ENCODE measurements around the gene SGTB.

DNA sequence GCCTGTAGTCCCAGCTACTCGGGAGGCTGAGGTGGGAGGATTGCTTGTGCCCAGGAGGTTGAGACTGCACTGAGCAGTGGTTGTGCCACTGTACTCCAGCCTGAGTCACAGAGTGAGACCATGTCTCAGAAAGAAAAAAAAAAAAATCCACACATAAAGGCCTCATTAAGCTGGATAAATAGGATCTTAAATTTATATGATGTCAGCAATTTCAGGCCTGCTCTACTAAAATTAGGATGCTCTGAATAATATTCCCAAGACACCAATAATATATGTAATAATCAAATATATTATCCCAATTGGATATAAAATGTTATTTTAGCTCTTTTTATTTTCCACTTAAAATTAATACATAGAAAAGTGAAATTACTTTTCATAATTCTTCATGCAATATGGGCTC is 43.7 kb upstream of the SGTB start:
- TF ChIP-seq, protein P1, sequence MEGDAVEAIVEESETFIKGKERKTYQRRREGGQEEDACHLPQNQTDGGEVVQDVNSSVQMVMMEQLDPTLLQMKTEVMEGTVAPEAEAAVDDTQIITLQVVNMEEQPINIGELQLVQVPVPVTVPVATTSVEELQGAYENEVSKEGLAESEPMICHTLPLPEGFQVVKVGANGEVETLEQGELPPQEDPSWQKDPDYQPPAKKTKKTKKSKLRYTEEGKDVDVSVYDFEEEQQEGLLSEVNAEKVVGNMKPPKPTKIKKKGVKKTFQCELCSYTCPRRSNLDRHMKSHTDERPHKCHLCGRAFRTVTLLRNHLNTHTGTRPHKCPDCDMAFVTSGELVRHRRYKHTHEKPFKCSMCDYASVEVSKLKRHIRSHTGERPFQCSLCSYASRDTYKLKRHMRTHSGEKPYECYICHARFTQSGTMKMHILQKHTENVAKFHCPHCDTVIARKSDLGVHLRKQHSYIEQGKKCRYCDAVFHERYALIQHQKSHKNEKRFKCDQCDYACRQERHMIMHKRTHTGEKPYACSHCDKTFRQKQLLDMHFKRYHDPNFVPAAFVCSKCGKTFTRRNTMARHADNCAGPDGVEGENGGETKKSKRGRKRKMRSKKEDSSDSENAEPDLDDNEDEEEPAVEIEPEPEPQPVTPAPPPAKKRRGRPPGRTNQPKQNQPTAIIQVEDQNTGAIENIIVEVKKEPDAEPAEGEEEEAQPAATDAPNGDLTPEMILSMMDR (IDR thresholded peaks at IDR 0.05): no peak
- TF ChIP-seq POLR2A (IDR thresholded peaks at IDR 0.05) (no peak), POLR2AphosphoS5 (IDR thresholded peaks at IDR 0.05; ENCODE audit: insufficient read depth in 1 of 2, low read depth in 1 of 2) (no peak)
